NCI-H128 (cell line): ENCODE data around the gene COL15A1.
A peak's percentile ranks its signal among the peaks of the same experiment; 100 is the strongest.

ENCODE experiments used
- DNase-seq: peaks from one replicate; lab custom pipeline; 2025; ENCODE audit not compliant: unreplicated experiment; lab: John Stamatoyannopoulos, UW

COL15A1 gene

DNA sequence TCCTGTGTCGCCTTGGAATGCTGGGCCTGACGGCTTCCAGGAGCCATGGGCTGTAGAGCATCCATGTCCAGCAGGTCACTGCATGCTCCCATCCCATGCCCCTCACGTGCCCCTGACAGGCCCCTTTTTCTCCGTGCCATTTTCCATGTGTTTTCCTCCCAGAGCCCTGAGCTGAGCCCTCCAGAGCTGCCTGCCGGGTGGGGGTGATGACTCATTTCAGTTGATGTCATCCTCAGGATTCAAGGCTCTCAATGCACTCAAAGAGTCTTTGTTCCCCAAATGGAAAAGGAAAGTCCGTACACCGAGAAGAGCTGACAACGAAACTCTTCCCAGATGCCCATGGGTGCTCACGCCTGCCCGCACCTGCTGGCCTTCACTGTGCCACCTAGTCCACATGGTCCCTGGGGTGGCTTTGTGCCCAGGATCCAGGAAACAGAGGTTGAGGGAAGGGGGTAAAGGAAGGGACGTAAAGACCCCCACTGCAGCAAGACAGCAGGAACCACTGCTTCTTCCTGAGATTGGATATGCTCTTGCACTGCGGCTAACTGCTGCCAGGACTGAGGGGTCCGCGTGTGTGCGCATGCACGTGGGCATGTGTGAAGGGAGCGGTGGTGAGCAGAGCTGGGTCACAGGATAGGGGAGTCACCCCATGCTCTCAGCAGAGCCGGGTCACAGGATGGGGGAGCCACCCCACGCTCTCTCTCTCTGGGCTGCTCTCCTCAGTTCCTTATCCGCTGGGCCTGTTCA is 27.6 kb downstream of the COL15A1 start:
- no peak for DNase-seq

DNA sequence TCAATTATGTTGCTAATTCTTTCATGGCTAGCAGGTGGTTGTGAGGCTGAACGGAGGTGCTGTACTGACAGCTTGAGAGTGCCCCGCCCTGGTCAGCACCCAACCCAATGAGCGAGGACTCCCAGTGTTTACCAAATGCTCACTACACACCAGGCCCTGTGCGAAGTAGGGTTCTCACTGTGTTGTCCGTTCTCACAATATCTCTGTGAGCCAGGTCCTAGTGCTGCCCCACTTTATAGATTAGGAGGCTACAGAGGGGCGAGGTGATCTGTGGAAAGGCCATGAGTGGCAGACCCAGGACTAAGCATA is 28.2 kb downstream of the COL15A1 start:
- no peak for DNase-seq

DNA sequence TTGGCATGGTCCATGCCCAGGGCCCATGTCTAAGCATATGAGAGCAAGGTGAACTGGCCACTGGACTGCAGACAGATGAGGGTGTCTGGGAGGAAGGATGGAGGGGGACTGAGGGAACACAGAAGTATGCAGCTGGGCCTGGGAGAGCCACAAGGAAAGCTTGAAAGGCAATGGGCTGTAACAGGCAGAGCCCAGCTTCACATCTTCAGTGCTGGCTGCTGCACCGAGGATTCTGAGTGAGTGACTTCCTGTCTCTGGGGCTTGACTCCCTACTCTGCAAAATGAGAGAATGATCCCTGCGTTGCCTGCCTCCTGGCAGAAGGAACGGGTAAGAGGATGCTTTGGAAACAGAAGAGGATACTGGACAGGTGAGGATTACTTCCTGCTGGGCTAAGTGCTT is 29.0 kb downstream of the COL15A1 start:
- DNase-seq = no peak

DNA sequence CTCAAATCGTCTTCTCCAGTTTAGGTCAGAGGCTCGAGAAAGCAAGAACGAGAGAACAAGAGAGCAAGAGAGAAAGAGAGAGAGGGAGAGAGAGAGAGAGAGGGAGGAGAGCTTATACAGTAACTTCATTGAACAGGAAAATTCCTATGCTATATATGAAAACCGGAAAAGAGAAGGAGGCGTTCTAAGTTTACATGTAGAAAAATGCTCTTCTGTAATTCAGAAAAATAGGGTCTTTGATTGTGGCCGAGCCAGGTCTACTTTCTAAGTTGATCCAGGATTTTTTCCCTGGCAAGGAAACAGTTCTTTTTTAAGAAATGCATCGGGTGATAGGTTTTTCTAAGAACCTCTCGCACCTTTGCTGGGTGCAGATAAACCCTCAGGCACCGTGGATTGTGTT is 29.5 kb downstream of the COL15A1 start:
- no peak for DNase-seq

DNA sequence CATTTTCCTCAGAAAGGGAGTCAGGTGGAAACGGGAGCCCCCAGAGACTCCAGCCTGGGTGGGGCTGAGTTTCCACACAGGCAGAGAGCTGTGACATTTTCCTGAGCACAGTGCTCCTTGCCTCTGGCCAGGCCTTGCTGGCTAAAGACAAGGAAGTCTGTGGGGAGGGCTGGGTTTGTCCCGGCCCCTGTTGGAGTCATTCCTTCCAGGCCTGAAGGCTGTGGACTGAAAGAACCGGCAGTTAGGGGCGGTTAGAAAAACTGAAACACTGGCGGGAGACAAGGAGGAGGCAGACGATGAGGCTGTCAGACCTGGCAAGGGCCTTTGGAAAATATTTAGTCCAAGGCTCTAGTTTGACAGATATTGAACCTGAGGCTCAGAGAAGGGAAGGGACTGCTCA is 29.9 kb downstream of the COL15A1 start:
- no peak for DNase-seq

DNA sequence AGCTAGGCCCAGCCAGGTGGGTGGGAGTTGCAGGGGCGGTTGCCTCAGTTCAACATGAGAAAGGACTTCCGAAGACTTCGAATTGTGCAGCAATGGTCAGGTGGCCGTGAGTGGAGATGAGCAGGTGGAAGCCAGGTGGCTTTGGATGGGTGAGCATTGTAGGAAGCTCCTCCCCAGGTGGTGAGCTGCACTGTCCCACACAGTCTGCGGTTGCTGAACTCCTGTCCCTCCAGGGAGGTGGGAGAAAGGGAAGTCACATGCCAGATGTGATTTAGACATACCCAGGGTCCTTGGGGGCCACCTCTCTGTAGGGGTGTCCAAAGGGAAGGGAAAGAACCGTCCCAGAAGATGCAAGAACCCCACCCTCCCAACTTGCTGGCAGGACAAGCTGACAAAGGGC is 30.4 kb downstream of the COL15A1 start:
- no peak for DNase-seq

DNA sequence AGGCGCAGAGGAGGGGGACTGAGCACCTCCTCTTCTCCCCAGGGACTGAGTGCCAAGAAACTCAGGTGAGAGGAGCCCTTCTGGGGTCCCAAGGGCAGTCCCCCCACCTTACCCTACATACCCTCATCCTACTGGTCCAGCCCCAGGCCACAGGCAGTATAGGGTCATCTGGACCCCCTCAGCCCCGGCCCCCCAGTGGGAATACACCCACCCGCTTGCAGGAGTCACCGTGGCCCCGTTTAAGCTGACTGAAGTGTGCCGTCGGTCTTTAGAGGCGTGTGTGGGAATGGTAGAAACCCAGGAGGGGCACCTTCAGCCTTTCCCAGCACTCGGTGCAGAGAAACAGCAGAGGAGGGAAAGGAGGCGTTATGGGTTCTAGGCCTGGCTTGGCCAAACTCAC is 30.8 kb downstream of the COL15A1 start:
- no peak for DNase-seq

DNA sequence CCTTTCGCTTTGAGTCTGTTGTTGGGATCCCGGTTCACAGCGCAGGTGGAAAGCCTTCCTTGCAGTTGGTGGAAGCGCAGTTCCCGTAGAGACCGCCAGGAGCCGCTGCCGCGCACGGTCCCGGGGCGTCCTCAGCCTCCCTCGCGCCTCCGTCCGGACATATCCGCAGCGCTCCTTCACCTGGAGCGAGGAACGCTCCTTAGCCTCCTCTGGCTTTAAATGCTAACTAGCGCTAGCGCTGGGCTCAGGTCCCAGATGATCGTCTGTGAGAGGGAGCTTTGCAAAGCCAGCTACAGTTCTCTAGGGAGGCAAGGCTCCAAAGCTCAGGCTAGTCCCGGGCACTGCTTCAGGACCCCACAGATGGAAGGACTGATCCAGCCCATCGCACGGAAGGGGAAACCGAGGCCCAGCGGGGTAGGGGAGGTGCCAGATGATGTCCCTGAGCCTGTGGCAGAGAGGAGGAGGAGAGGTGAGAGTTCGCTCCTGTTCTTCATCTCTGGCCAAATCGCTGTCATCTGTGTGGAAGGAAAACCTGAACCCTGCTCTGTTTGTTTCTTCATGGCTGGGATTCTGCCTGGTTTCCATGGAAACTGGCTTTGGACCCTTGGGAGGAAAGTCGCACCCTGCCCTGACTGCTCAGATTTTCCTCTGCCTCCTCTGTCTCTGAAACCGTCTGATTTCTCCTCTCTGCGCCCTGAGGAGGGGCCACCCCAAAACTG is 31.4 kb downstream of the COL15A1 start:
- DNase-seq = peak; percentile 36

DNA sequence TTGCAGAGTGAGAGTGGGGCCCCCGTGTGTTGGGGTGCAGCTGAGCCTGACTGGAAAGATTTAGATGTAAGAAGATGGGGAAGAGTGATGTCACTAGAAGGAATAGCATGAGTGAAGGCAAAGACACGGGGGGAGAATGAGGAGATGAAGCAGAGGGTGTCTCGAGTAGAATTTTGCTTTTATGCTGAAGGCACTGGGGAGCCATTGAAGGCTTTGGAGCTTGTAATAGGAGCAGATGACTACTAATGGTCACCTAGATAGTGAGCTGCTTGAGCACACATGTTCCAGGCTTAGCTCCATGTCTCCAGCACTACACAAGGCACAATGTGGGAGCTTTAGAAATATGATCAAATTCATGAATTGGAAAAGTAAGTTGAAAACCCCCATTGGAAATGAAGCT is 32.1 kb downstream of the COL15A1 start:
- DNase-seq = no peak

DNA sequence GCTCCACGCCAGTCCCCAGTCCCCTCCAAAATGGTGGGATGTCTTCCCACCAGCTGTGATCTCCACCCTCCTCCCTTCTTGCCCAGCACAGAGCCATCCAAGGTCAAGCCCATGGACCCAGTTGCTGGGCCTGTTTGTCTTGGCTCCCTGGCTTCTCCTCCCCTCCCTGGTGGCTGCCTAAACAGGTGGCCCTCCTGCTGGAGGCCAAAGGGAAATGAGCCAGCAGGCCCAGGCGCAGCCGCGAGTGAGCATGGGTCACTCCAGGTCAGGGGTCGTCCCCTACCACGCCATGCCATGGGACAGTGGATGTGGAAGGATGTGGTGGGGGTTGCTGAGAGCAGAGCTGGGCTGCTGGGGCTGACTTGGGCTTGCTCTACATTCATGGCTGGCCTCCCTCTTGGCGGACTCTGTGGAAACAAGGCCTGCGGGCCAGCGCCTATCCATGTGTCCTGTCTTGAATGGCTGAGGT is 33.6 kb downstream of the COL15A1 start:
- no peak for DNase-seq

DNA sequence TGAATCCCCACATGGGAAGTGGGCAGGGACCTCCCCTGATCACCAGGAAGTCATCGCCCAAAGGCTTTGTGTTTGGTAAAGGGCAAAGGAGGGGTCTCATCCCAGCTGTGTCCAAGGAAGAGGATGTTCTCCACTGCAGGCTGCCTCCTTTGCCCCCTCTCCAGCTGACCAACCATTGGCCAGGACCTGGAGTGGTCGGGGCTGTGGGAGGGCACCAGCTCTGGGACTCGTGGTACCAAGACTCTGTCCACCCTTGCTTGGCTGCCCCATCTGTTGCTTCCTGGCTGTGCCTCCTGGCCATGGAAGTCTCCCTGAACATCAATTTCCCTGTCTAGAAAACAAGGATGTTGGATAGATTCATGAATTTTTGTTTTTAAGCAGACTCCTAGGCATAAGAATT is 34.1 kb downstream of the COL15A1 start:
- no peak for DNase-seq

DNA sequence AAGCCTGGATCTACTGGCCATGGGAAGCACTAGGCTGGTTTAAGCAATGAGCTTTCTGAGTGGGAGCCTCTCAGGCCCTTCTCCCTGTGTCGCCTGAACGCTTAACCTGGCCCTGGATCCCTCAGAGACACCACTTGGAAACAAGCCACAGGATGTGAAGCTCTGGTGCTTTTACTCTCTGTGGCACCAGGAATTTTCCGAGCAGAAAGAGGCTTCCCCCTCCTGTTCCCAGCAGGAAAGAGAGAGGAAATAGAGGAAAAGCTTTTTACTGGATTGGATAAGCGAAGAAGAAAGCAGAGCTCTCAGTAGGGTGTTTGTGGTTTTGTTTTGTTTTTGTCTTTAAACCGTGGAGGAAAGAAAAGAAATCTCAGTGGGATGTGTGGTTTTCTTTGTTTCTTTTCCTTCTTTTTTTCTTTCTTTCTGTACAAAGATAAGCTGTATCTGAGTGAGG is 34.5 kb downstream of the COL15A1 start:
- DNase-seq = peak; percentile 42

DNA sequence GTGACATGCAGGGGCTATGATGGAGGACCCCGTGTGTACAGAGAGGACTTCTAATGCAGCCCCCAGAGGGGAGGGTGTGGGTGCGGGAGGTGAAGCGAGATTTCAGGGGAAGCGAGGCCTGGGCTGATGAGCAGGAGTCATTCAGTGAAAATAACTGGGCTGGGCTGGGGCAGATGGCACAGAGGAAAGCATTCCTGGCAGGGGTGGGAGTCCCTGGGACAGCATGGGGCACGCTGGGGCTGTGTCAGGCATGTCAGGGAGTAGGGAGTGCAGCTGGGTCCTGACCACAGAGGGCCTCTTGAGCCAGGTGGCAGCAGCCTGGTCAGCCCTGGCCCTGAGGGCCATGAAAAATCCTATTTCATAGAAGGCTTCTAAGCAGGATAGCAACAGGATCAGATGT is 36.6 kb downstream of the COL15A1 start:
- DNase-seq = no peak

DNA sequence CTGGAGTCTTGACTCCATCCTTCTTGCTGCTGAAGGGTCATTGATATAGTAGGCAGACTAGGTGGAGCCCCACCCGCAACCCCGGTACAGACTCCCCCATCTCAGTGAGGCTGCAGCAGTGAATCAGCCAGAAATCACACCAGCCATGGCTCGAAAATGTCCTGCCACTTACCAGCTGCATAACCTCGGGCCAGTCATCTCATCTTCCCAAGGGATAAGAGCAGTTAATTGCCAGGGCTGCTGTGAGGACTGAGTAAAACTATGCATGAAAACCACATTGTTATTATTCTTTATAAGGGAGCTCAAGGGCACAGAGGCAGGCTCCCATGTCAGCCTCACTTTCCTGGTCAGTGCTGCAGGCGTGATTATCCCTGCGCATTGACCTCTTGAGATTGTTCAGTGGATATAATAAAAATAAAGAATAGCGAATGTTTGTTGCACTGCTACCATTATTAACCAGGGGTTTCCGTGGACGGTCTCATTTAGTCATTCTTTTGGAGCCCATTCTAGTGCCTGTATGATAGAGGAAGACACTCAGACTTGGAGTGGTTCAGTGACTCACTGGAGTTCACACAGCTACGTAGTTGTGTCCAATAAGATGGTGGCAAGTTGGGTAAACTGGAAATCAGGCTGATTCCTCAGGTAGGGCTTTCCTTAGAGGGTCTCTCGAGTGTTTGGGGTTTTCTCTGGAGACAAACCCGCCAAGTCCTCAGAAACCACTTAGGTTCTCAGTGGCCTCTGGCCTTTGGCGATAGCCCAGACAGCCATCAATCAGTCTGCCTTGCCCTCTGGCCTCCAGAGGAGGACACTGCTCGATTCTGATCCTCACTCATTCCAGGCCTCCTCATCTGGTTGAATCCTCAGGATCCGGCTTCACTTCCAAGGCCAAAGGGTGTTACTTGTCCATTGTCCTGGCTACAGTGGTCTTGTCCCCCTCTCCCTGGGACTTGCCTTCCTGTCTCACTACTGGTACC is 39.9 kb downstream of the COL15A1 start:
- no peak for DNase-seq

DNA sequence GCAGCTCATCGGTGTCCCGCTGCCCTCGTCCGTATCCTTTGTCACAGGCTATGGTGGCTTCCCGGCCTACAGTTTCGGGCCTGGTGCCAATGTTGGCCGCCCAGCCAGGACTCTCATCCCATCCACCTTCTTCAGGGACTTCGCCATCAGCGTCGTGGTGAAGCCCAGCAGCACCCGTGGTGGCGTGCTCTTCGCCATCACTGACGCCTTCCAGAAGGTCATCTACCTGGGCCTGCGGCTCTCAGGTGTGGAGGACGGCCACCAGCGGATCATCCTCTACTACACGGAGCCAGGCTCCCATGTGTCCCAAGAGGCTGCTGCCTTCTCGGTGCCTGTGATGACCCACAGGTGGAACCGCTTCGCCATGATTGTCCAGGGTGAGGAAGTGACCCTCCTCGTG is 41.9 kb downstream of the COL15A1 start:
- DNase-seq = no peak

DNA sequence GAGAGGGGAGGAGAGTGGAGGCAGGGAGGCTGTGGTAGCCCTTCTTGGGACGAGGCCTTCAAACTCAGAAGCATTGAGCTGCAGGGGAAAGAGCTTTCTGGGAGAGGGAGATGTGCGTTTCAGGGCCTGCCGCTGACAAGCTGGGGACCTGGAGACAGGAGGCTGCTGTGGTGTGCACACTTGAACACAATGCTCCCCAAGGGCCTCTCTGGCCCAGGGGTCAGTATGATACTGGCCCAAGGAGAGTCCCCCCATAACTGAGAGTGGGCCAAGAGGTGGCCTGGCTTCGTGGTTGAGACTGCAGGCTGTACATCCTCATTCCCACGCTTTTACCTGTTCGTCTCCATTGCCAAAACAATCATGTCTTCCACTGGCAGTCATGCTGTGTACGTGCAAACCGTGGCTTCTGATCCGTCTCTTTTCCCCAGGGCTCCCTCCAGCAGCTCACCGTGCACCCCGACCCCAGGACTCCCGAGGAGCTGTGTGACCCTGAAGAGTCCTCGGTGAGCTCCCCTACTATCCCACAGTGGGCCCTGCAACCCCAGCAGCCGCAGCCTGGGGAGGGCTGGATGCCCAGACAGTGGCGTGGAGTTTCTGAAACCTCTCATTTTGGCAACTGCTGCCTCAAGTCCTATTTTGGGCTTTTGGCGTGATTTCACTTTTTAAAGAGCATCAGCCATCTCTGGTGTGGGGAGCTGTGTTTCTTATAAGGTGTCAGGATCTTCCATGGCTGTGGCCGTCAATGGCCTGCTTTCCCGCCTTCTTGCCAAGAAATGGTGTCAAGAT is 43.4 kb downstream of the COL15A1 start:
- no peak for DNase-seq

DNA sequence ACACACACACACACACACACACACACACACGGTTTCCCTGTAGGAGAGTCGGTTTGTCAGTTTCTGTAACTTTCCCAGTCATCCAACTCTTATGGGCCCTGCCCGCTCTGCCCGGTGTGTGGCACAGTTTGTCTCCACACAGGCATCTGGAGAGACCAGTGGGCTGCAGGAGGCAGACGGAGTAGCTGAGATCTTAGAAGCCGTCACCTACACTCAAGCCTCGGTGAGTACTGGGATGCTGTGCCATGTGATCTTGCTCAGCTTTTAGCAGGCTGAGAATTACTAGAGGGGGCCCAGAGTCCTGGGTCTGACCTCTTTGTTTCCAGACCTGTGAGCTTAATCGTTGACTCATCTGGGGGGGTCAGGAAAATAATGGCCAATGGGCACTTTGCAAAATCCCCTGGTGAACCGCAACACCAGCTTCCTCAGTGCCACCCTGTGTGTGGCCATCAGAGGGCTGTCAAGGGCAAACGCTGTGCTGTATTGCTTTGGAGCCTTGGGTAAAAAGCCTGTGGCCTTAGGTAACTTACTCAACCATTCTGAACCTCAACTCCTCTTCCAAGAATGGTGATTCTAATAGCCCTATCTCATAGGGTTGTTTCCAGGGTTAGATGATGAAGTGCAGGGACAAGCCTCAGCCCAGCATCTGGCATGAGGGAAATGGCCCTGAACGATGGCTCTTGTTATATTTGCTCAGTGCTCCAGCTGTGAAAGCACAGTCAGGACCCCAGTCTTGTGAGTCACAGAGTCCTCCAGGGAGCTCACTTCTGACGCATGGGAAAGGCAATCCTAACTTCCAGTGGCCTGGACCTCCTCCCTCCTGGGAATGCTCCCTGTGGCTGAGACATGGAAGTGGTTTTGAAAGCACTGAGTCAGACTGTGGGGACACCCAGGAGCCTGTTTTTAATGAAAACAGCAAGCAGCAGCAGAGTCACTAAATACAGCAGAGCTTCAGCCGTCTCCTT is 45.6 kb downstream of the COL15A1 start:
- no peak for DNase-seq

DNA sequence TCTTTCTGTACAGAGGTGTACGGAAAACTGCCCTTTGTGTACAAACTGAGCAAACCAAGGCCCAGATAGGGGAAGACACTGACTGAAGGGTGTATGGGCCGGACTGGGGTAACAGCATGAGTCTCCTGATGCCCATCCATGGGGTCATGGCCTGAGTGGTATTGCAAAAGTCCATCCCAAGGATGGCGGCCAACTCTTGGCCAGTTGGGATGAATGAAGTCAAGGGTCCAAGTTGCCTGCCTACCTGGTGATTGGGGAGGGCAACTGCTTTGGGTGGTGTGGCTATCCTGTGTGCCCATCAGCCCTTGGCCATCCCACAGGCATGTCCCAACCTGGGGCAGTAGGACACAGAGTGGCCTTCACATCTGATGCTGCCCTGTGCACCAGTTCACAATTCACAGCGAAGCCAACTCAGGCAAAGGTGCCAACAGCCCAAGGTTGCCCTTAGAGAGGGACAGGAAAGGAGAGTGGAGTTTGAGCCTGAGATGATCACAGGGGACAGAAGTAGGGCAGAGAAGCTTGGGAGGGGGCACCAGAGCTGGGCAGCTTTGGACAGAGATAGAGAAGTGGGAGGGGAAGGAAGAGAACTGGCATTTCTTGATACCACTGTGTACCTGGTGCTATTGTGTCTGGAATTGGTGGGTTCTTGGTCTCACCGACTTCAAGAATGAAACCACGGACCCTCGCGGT is 46.6 kb downstream of the COL15A1 start:
- DNase-seq = no peak
